ENCODE measurements around the gene CDH4. TPM values are rescaled to one million over a fixed set of nuclear protein-coding genes. Genes with fewer than 3 reads are reported as not detected.

Gene CDH4
- total RNA-seq, 1 donor from 2014 or later = 1.1 TPM

DNA sequence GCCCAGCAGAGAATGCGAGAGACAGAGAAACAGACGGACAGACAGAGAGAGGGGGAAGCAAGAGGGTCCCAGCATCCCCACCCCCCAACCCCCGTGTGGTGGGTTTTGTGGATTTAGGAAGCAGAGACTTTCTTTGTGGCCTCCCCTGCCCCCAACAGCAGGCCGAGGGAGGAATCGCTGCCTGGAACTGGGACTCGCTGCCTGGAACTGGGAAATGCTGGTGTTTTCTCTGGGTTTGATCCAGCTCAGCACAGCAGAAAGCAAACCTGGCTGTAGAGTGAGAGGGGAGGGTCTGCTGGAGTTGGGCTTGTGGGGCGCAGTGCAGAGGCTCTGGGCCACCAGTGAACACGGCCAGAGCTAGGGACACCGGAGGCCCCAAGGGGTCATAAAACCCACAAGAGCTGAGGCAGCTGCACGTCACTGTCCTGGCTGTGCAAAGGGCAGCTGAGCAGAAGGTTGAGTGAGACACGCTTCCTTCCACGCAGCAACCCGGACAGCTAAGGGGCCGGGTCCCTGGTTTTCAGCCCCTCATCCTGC lies 631.9 kb downstream of the CDH4 start:
- no peak for DNase-seq

DNA sequence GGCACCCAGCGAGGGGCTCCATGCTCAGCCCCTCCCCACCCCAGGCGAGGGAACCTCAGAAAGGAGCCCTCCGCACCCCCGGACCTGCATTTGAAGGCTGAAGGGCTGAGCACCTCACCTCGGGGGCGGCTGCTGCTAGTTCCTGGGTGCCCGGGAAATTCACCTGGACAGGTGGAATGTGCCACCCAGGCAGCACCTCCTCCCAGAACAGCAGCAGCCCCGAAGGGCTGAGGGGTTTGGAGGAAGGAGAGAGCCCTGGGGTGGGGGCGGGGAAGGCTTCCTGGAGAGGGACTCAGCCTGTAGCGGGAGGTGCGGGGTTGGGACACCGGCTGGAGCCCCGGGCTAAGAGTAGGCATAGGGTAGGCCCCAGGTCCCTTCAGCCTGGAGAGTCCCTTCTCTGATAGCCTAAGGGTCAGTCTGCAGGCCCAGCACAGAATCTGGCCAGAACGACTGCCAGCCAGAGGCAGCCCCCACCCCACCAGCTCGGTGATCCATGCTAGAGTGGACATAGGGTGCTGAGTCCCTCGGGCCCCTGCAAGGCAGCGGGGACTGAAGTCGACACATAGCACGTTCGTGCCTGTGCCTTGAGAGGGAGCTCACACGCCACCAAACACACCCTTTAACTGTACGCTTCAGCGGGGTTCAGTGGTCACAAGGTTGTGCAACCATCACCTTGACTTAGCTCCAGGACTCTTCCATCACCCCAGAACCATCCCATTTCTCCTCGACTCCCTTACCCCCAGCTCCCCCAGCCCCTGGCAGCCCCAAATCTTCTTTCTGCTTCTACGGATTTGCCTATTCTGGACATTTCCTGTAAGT lies 632.7 kb downstream of the CDH4 start:
- no peak for DNase-seq

DNA sequence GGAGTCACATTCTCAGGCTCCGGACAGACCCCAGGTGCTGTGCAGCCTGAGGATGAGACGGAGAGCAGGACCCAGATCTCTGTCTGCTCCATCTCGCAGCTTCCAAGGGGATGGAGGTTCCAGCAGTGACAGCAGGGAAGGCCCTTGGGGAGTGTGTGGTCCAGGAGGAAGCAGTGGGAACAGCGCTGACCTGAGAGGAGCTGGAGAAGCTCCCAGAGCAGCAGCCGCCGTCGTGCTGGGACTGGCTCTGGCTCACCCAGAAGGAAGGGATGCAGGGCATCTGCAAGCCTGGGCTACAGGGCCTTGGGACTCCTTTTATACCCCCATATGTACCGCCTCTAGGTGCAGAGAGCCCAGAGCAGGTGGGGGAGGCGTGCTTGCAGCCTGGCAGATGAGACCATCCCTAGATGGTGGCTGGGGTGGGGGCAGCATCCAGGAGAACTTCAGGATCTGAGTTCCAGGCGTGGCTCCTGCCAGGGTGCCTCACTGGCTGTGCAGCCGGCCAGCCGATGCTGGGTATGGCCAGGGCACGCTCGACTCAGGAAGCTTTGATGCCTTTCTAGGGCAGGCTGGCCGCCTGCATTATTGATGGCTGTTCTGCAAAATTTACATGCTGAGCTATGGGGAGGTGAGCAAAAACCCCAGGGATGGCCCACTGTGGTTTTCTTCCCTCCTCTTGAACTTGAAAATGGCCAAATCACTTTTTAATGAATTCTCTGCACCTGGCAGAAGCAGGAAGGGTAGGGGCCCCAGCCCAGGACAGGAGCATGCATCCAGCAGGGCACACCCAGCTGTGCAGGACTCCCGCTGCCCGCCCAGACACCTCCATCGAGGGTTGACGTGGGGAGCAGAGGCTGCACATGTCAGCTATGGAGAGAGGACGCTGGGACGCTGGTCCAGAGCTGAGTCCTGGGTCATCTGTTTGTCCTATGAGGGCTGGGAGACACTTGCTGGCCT lies 634.0 kb downstream of the CDH4 start:
- DNase-seq = no peak

DNA sequence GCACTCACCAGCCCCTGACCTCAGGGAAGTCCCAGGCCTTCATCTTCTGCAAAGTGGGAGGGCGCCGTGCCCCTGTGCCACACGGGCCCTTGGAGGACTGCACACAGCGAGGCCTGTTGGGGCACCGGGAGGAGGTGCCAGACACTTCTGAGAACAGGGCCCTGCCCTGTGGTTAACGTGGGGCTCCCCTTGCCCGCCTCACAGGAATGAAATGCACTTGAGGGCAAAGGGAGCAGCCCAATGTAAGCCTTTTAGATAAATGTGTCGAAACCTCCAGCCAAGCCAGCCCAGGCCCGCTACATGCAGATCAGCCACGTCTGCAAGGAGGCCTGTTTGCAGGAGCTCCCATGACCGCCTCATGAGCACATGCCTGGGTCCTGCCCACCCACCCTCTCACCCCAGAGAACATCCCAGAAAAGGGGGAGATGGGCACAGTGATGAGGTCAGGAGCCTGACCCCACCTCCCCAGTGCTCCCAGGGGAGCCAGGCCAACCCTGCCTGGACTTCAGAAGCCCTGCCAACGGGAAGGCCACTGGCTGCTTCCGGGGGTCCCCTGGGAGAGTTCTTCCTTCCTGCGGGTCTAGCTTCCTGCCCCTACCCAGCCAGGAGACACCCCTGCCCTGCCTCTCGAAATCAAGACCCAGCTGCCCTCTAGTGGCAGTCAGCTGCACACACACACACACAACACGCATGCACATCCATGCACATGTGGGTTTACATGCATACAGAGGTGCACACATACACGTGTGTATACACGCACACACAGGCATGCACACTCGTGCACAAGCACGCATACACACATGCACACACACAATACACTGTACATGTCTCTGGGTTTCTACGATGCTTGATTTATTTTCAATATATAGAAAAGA lies 634.9 kb downstream of the CDH4 start:
- peak; percentile 67 for DNase-seq

DNA sequence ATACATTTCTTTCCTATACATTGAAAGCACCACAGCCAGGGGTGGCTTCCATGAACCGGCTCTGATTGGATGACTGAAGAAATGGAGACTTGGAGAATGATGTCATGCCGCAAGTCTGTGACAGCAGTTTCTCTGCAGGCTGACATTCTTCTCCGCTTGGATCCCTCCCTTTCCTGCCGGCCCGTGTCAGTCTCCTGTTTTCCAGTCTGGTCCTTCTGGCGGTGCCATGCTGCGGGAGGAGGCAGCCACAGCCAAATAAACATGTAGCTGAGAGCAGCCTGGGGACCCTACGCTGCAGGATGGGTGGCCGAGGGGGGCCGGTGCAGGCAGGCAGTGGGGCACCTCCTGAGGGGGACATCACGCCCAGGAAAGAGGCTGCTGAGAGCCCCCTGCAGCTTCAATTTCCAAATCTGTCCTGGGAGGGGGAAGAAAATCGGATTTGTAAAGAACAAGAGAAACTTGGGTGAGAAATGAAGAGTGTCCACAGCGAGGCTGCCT lies 635.6 kb downstream of the CDH4 start:
- DNase-seq = no peak

DNA sequence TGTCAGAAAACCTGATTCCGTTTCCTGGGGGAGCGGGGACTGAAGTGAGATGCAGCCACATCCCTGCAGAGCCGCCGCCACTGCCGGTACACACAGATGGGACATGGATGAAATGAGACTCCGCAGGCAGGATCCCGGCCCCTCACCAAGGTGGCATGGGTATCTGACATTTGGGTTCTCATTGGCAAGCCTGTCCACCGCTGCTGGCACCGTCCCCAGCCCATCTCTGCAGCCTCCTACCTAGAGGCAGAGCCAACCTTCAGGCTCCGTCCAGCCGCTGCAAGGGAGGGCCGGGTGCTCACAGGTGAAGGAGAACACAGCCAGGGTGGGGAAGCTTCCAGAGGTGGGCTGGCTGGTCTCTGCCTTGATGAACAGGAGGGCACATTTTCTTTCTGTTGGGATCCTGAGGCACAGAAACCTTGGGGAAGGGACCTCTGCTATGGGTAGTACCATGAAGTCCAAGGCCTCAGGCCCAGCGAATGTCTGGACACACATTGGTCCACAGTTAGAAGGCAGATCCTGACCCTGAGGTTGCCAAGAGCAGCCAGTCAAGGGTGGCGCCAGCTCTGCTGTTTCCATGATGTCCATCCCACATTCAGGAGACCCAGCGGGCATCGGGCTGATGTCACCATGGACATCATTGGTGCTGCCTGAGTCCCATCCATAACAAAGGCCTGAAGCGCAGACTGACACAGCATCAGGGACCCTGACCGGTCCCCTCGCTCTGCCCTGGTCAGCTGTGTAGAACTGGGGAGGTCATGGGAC lies 636.2 kb downstream of the CDH4 start:
- no peak for DNase-seq

DNA sequence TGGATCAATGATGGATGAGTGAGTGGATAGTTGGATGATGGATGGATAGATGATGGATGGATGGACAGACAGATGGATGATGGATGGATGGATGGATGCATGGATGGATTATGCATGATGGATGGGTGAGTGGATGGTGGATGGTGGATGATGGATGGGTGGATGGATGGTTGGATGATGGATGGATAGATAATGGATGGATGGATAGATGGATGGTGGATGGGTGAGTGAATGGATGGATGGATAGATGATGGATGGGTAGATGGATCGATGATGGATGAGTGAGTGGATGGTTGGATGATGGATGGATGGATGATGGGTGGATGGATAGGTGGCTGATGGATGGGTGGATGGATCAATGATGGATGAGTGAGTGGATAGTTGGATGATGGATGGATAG lies 637.6 kb downstream of the CDH4 start:
- DNase-seq = no peak

DNA sequence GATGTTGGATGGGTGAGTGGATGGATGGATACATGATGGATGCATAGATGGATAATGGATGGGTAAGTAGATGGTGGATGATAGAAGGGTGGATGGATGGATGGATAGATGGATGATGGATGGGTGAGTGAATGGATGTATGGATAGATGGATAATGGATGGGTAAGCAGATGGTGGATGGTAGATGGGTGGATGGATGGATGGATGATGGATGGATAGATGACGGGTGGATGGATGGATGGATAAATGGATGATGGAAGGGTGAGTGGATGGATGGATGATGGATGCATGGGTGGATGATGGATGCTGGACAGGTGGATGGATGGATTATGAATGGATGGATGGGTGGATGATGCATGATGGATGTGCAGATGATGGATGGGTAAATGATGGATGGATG lies 638.1 kb downstream of the CDH4 start:
- DNase-seq = no peak

DNA sequence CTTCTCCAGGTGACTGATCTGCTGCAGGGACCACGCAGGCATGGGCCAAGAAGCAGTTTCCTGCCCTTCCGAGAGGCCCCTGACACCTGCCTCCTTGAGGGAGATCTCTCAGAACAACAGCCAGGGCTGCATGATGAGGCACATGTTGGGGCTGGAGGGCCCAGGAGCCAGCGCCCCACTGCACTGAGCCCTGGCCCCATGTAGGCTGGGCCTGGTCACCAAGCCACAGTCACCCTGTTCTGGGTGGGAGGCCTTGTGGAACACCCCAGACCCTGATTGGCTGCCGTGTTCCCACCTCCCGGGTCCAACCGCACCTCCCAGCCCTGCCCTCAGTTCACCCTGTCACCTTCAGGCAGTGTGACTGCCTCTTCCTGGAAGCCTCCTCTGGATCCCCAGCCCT lies 639.4 kb downstream of the CDH4 start:
- no peak for DNase-seq

DNA sequence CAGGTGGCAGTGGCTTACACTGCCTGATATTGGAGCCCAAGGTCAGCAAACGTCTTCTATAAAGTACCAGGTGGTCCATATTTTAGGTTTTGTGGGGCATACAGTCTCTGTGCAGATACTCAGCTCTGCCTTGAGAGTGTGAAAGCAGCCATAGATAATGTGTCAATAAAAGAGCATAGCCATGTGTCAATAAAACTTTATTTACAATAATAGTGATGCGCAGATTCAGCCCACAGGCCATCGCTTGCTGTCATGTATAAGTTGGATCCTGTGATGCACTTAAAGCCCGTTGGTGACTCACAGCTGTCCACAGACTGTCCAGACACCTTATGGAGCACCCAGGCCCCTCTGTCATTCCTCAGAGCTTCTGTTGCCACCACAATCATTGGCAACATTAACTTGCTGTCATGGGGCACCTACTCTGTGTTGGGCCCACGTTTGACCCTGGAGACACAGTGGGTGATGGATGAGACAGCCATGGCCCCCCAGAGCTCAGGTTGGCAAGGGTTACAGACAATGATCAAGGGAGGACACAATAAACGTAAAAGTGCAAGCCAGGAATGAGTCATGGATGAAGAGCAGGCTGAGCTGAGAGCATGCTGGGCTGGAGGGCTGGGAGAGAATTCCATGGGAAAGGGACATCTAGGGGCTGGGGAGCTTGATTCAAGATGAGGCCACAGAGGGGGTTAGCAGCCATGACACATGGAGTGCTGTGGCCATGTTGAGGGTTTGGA lies 640.0 kb downstream of the CDH4 start:
- no peak for DNase-seq

DNA sequence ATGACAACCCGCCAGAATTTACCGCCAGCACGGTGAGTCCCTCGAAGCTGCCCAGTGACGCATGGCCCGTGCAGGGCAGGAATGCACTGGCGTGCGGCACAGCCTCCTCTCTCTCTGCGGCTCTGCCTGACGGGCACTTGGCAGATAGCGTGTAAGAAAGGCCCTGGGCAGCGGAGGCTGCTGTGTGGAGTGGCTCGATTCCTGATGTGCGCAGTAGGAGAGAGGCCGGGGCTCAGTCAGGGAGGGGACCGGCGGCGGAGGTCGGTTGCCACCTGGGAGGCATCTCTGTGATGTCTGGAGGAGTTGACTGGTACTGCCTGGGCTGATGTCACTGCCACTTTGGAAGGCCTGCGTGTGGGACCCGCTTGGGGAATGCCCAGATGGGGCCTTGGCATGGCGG lies 643.0 kb downstream of the CDH4 start:
- DNase-seq = no peak

DNA sequence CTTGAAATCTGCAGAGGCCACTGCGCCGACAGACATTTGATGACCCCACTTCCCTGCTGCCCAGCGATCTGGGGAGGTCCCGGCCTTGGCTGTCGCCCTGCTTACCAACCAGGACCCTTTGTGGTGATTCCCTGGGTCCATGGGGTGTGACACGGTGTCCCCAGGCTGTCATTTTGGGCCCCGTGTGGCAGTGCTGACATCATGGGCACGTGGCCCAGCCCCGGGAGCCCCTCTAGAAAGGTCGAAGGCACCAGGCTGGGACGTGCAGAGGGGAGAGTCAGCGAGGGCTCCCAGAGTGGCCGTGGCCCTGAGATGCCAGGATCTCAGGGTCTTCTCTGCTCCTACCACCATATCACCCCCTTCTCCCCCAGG lies 643.6 kb downstream of the CDH4 start:
- no peak for DNase-seq

DNA sequence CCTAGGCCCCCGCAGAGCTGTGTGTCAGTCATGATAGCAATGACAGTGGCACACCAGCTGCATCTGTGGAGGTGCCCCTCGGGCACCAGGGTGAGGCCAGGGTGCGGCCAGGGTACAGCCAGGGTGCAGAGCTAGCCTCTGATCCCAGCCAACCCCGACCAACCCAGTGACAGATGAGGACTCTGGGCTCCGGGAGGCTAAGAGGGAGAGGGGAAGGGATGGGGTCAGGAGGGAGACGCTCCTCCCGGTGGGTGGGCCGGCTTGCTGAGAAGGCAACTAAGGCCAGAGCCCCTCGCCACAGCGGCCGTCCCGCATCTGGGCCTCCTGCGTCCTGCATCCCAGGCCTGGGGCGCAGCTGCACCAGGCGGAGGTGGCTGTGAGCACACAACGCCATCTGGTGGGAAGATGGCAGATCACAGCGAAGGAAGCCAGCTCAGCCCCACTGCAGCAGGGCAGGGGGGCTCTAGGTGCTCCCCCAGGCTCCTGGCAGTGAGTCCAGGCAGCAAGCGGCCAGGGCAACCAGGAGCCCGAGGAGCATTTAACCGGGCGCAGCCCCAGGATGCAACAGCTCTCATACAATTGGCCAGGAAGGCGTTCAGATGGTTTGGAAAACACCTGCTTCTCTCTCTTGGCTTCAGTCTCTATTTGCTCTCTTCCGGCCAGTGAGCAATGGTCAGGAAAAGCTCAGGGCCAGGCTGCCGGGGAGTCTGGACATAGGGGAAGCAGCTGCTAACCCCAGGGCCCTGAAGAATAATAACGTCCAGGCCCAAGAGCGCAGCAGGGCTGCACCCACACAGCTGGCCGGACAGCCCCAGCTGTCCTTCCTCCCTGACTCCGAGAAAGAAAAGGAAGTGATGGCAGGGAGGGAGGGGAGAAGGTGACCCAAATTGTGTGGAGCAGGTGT lies 644.2 kb downstream of the CDH4 start:
- DNase-seq = peak; percentile 77

DNA sequence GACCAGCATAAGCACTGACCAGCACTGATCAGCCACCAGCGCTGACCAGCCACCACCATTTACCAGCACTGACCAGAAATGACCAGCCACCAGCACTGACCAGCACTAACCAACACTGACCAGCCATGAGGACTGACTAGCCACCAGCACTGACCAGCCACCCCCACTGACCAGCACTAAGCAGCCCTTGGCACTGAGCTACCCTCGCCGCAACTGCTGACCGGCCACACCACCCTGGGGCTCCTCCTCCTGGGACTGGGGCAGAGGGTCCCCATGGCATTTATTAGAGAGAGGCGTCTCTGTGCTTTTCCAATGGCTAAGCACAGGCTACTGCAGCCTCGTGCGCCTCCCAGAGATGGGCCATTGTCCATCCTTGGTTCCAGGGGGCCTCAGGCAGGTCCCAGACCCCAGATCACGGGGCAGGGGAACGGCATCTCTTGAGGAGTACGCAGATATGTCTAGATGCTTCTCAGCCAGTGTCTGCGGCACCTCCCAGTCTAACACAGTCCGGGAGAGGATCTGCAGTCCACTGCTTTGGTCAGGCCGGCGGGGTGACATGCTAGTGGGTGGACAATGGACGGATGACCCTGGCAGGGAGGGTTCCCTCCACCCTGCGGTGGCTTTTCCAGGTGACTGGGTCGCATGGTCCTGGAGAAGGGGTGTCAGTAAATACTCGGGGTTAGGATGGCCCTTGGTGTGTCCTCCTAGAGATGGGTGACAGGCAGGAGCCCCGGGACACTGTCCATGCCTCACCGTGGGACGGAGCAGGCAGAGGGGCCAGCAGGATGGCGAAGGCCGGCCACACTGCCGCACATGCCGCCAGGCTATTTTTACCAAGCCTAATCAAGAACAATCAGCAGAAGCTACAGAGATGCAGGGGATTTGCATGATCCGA lies 645.6 kb downstream of the CDH4 start:
- DNase-seq = no peak

DNA sequence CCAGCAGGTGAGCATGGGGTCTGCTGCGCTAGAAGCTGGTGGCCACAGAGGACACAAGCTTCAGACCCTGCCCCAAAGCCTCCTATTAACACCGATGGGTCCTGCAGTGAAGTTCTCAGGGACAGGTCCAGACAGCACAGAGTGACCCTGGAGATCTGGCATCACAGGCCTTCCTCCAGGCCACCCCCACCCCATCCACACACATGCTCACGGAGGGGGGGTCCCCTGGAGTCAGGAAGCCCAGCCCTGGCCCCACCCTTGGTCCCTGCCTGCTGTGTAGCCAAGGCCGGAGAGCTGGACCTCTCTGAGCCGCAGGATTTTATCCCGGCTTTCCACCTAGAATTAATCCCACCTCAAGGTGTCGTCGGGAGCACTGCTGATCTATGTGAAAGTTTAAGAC lies 646.3 kb downstream of the CDH4 start:
- DNase-seq = no peak

DNA sequence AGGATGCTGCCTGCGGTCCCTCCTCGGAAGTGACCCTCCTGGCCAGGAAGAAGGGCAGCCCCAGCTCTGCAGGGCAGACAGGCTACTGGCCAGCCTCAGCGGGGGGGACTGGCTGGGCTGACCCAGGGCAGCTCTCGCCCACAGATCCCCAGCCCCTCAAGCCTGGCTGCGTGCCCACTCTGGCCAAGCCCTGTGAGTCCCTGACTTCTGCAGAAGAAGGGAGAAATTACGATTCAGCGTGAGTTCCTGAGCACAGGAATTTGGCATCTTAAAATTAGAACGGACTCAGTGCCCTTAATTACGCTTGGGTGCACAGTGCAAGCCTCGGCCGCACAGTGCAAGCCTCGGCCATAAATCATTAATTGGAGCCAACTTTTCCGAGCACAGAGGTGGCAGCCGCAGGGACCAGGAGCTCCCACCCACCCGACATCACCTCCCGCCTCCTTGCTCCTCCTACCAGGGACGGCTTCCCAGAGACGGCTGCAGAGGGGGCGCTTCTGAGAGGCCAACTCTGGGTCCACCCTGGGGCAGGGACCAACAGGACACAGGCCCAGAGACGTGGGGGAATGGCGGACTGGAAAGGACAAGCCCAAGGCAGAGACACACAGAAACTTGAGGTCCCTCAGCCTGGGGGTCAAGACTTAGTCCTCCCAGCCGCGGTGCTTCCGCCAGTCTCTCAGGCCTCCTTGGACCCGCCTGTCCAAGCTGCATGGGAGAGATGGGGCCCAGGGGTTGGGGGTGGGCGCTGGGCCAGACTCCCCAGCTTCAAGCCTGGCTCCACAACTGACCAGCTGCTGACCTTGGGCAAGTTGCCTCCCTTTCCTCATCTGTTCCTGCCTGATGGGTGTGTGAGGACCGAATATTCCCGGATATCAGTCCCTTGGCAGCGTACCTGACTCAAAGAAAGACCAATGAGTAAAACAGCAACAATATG lies 648.2 kb downstream of the CDH4 start:
- no peak for DNase-seq

DNA sequence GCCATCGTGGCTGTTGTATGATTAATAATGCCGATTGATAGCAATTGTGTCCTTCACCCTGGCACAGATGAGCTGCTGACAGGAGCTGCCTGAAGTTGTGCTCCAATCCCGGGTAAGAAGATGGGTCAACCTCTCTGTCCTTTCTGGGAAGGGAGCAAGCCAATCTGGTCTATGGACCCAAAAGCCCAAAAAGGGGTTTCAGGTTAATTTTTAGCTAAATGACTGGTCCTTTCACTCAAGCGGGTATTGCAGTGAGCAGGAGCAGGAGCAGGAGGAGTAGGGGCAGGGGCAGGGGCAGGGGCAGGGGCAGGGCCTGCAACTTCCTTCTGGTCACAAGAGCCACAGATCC lies 648.9 kb downstream of the CDH4 start:
- DNase-seq = no peak
